T-helper 17 cell (primary cell): Measurements from ENCODE around the gene ADD3. TPM values are rescaled to one million over a fixed set of nuclear protein-coding genes. Genes with fewer than 3 reads are reported as not detected.

ENCODE experiments used
- ATAC-seq: fragments of 150-1000 bp; cut with Tn5 transposase; 2 replicates; pipeline ENCODE4 v1.10.0; 2021; ENCODE audit warnings: mild to moderate bottlenecking, moderate library complexity
- DNase-seq, 3 donors: peaks; one replicate each; pipeline versions ENCODE4 v3.0.0 to v3.0.0-alpha.2; 2020 to 2021
- H3K9me3 ChIP-seq: one replicate; pipeline ENCODE4 v1.7.0; 2013; ENCODE audit warnings: low read length, mild to moderate bottlenecking; ENCODE audit not compliant: control insufficient read depth, poor library complexity, severe bottlenecking
- H3K27ac Mint-ChIP-seq: one replicate; pipeline ENCODE4 v1.8.0; 2022; ENCODE audit warnings: mild to moderate bottlenecking, moderate library complexity, mixed read lengths
- H3K27me3 Mint-ChIP-seq: one replicate; pipeline ENCODE4 v1.8.0; 2022; ENCODE audit warnings: mixed read lengths
- H3K36me3 Mint-ChIP-seq: one replicate; pipeline ENCODE4 v1.8.0; 2022; ENCODE audit warnings: low read depth, mixed read lengths
- H3K4me1 Mint-ChIP-seq: one replicate; pipeline ENCODE4 v1.8.0; 2022; ENCODE audit warnings: mild to moderate bottlenecking, mixed read lengths
- H3K4me3 Mint-ChIP-seq: one replicate; pipeline ENCODE4 v1.8.0; 2022; ENCODE audit warnings: mild to moderate bottlenecking, moderate library complexity, mixed read lengths
- total RNA-seq, 4 donors: library from RNA in 2 of 4; stranded (reverse) in 2 of 4; gene quantifications; one replicate each; pipeline ENCODE4 v1.2.3 and lab custom pipeline; 2022 to 2026

The ADD3 gene
- total RNA-seq, 2 donors from 2014 or later = 343 to 351 TPM

DNA sequence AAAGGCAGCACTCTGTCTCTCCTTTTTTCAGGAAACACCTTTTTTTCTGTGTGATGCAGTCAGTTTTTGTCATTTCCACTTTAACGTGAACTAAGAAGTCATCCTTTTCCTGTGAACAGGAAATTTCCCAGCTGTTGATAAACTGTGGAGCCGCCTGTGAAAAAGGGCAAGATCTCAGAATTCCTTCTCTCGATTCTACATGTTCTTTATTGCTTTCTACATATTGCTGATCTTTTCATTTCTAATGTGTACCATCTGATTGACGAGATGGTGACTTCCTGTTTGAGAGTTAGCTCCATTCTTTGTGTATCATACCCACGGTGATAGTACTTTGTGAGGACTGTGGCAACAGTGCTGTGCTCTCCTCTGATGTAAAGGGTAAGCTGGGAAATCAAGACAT is 50.4 kb downstream of the ADD3 start:
- ATAC-seq = peak; percentile 75
- H3K4me1 Mint-ChIP-seq = peaks cover 55% of the 10 kb centered on the region
- no peak for DNase-seq
- H3K36me3 Mint-ChIP-seq = no peaks in the 10 kb centered on the region
- H3K27me3 Mint-ChIP-seq = no peaks in the 10 kb centered on the region
- peak overlapping the region; percentile 89 for H3K4me3 Mint-ChIP-seq
- H3K27ac Mint-ChIP-seq = peak overlapping the region; percentile 98
- H3K9me3 ChIP-seq = no peaks in the 10 kb centered on the region

- no peaks in the 10 kb centered on the region for H3K27me3 Mint-ChIP-seq
- H3K27ac Mint-ChIP-seq = peak overlapping the region; percentile 98
- DNase-seq = no peak
- H3K36me3 Mint-ChIP-seq = no peaks in the 10 kb centered on the region
- peaks cover 63% of the 10 kb centered on the region for H3K4me1 Mint-ChIP-seq
- ATAC-seq = peak; percentile 39
- H3K4me3 Mint-ChIP-seq = no peak overlapping the region
- no peaks in the 10 kb centered on the region for H3K9me3 ChIP-seq
Observed at GRCh38 chr10:110059925-110060324, 52.1 kb downstream of the ADD3 start.

- DNase-seq (no peak), ATAC-seq (no peak)
- Mint-ChIP-seq H3K27ac (peak overlapping the region; percentile 82), H3K36me3 (peaks cover 2% of the 10 kb centered on the region), H3K27me3 (no peaks in the 10 kb centered on the region), H3K4me3 (peak overlapping the region; percentile 42), H3K4me1 (peaks cover 62% of the 10 kb centered on the region)
- no peaks in the 10 kb centered on the region for H3K9me3 ChIP-seq
Observed at GRCh38 chr10:110061687-110062086, 53.9 kb downstream of the ADD3 start.

DNA sequence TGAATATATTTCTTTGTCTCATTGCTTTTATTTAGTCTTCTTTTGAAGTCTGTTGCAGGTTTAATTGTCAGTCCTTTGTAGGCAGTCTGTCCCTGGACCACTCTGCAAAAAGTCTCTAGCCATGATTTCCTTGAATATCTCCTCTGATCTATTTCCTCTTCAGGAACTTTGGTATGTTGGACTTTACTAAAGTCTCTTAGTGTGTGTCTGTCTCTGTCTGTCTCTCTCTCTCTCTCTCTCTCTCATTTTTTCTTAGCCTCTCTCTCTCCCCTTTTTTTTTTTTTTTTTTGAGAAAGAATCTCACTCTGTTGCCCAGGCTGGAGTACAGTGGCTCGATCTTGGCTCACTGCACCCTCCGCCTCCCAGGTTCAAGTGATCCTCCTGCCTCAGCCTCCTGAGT is 57.5 kb downstream of the ADD3 start:
- Mint-ChIP-seq H3K4me1 (peaks cover 65% of the 10 kb centered on the region), H3K4me3 (peak overlapping the region; percentile 32), H3K27ac (peak overlapping the region; percentile 98), H3K36me3 (peaks cover 5% of the 10 kb centered on the region), H3K27me3 (no peaks in the 10 kb centered on the region)
- DNase-seq = no peak
- no peak for ATAC-seq
- no peaks in the 10 kb centered on the region for H3K9me3 ChIP-seq

DNA sequence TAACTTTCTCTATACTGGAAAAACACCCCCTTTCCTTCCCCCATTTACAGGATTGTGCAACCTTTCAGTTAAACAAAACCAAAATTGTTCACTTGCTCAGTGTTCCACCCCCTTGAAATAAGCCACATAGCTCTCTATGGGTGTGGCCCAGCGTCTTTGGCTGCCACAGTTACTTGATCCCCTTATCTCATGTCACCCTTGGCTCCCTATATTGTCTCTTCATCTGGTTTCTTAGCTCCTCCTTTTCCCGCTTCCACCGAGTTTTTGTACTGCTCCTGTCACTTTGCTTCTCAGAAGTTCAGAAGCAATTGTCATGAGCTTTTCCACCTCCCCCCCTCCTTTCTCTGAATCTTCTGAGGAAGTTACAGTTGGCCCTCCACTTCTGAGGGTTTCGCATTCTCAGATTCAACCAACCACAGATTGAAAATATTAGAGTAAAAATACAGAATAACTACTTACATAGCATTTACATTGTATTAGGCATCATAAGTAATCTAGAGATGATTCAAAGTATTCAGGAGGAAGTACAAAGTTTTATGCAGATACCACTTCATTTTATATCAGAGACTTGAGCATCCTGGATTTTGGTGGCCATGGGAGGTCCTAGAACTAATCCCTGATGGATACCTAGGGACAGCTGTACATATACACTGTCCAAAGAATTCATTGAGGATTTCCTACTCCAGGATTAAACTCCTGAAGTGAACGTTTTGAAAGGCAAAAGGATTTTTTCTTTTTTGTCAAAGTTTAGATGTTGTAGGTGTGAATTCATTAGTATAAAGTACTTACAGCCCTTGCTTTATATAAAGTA is 60.4 kb downstream of the ADD3 start:
- peaks cover 57% of the 10 kb centered on the region for H3K4me1 Mint-ChIP-seq
- H3K27me3 Mint-ChIP-seq = no peaks in the 10 kb centered on the region
- DNase-seq = no peak
- H3K36me3 Mint-ChIP-seq = peaks cover 5% of the 10 kb centered on the region
- peak overlapping the region; percentile 98 for H3K27ac Mint-ChIP-seq
- peak overlapping the region; percentile 87 for H3K4me3 Mint-ChIP-seq
- H3K9me3 ChIP-seq = no peaks in the 10 kb centered on the region
- peak; percentile 78 for ATAC-seq

DNA sequence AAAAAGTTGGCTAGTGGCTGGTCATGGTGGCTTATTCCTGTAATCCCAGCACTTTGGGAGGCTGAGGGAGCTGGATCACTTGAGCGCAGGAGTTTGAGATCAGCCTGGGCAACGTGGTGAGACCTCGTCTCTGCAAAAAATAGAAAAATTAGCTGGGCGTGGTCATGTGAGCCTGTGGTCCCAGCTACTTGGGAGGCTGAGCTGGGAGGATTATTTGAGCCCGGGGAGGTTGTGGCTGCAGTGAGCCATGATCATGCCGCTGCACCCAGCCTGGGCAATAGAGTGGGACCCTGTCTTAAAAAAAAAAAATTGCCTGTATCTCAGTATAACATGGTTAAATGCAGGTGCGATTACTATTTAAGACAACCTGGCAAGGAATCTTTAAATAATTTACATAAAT is 61.0 kb downstream of the ADD3 start:
- ATAC-seq (no peak), DNase-seq (no peak)
- H3K36me3 Mint-ChIP-seq = peaks cover 5% of the 10 kb centered on the region
- H3K27ac Mint-ChIP-seq = peak overlapping the region; percentile 98
- H3K9me3 ChIP-seq = no peaks in the 10 kb centered on the region
- peak overlapping the region; percentile 87 for H3K4me3 Mint-ChIP-seq
- peaks cover 59% of the 10 kb centered on the region for H3K4me1 Mint-ChIP-seq
- H3K27me3 Mint-ChIP-seq = no peaks in the 10 kb centered on the region

DNA sequence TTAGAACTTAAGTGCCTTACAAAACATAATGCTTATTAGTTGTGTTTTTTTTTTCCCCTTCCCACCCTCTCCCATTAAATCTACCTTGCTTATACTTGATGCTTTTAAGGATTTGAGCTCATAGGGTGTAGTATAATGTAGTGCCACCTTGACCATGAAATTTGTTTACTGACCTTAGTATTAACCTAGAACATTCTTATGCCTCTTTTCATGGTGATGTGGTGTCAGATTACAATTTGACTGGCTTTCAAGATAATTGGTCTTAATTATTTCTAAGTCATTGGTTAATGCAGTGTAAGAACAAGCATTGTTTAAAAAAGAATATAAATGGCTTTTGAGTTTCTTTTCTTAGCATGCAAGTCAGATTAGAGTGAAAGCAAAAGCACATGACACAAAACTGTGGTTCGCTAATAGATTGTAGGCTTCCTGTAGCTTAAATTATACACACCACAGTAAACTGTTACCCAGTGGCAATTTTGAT is 61.8 kb downstream of the ADD3 start:
- Mint-ChIP-seq H3K27me3 (no peaks in the 10 kb centered on the region), H3K27ac (peak overlapping the region; percentile 98), H3K36me3 (peaks cover 5% of the 10 kb centered on the region), H3K4me1 (peaks cover 60% of the 10 kb centered on the region), H3K4me3 (peak overlapping the region; percentile 77)
- no peak for DNase-seq
- H3K9me3 ChIP-seq = no peaks in the 10 kb centered on the region
- ATAC-seq = peak; percentile 65

DNA sequence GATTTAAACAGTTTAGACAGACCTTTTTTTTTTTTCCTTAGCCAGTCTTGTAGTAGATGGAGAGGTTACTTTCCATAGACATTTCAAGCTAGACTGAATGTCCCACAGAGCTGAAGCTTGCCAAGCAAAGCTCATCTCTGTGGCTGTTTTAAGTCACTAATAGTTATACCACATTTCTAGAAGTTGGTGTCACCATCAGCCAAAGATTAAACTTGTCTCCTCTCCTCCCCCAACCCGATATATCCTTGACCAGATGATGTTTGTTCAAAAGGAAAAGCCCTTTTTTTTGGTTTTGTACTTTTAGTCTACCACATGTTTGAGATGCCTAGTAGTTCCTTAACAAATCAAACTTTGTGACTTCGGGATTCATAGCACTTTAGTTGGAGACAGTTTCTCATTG is 66.1 kb downstream of the ADD3 start:
- H3K4me1 Mint-ChIP-seq = peaks cover 60% of the 10 kb centered on the region
- no peaks in the 10 kb centered on the region for H3K36me3 Mint-ChIP-seq
- no peak for ATAC-seq

GRCh38 chr10:110074298-110074697 is 66.5 kb downstream of the ADD3 start:
- ATAC-seq (no peak), DNase-seq (no peak)
- Mint-ChIP-seq H3K4me1 (peaks cover 62% of the 10 kb centered on the region), H3K4me3 (peak overlapping the region; percentile 33), H3K27ac (peak overlapping the region; percentile 98), H3K27me3 (no peaks in the 10 kb centered on the region), H3K36me3 (no peaks in the 10 kb centered on the region)
- no peaks in the 10 kb centered on the region for H3K9me3 ChIP-seq

More for the DNA sequence above, 66.1 kb downstream of the ADD3 start:
- peak overlapping the region; percentile 33 for H3K4me3 Mint-ChIP-seq
- H3K9me3 ChIP-seq = no peaks in the 10 kb centered on the region
- no peaks in the 10 kb centered on the region for H3K27me3 Mint-ChIP-seq
- H3K27ac Mint-ChIP-seq = peak overlapping the region; percentile 98
- no peak for DNase-seq

DNA sequence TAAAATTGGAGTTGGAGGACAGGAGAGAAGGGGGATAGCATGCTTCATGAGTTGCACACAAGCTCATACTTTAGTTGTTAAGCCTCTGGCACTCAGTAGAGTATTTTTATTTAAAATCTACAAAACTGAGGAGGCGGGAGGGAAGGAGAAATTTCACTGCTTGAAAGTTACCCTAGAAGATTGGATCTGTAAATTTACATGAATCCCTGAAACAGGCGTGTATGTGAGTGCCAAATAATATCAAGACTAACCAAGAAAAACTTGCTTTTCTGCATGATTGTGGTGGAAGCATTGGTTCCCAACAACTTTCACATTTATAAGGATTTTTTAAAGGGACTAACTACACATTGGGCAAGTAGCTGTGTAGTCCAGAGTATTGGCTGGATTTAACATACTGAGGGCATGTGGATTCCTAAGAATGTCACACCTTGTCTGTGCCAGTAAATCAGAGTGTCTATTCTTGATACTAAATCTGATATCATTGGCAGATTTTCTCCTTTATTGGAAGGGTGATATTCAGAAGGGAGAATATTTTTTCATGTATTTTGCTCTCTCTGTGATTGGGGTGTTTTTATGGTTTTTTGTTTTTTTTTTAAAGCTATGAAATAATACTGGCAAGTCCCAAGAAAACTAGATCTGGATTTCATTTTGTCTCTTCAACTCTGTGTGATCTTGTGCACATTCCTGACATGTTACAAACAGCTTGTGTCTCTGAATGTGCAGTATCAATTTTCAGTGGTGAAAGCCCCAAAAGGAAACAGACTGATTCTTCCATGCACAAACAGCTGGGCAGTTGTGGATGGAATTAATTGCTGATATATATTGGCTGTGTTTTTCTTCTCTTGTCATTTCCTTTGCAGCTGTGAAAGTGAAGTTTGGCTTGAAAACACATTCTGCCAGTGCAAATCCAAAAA is 67.2 kb downstream of the ADD3 start:
- Mint-ChIP-seq H3K36me3 (no peaks in the 10 kb centered on the region), H3K27ac (peak overlapping the region; percentile 98), H3K4me3 (peak overlapping the region; percentile 69), H3K4me1 (peaks cover 61% of the 10 kb centered on the region), H3K27me3 (no peaks in the 10 kb centered on the region)
- H3K9me3 ChIP-seq = no peaks in the 10 kb centered on the region
- ATAC-seq (no peak), DNase-seq (no peak)

DNA sequence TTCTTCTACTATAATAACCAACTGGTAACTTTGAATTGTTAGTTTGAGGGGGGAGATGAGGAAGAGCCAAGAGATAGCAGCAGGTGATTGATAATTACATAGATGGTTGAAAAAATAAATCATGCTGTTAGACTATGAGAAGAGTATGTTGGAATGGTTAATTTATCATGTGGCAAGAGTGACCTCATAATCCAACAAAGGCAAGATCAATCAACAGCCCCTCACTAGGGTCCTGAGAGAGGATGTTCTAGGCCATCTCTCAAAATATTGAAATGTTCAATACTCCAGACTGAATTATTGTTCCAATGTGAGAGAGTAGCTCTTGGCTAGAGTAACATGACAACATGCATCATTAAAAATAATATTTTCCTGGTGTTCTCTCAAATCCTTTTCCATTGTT is 67.9 kb downstream of the ADD3 start:
- Mint-ChIP-seq H3K36me3 (no peaks in the 10 kb centered on the region), H3K27me3 (no peaks in the 10 kb centered on the region), H3K4me3 (peak overlapping the region; percentile 69), H3K4me1 (peaks cover 61% of the 10 kb centered on the region), H3K27ac (peak overlapping the region; percentile 98)
- no peak for ATAC-seq
- DNase-seq = no peak
- H3K9me3 ChIP-seq = no peaks in the 10 kb centered on the region

DNA sequence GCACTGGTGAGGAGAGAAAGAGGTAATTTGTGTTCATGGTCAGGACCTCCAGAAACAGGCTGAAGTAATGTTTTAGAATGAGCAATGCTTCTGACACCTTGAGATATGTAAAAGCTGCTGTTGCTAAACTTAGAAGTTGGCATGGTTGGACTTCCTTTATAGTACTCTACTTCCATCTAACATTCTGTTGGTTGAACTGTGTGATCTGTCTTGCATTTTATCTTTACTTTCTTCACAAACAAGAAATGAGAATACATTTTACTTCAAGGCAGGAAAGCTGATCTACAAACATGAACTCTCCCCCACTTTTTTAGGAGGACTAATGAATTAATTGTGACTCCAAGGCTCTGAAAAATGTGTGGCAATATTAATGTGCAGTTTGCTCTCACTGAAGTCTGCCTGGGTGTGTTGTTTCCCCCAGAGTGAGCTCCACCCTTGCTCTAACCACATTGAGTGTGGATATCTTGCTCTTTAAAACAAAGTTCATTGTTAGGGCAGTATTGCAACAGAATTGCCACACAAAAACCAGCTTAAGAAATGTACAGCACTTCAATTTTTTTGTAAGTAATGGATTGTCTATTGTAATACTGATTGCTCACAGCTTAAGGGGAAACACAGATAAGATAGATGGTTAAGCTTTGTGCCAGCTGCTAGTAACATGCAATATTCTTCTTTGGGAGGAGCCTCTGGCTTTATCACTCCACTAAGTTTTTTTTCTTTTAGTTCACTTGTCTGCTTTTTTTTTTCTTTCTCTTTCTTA is 69.0 kb downstream of the ADD3 start:
- ATAC-seq (peak; percentile 78), DNase-seq (no peak)
- no peaks in the 10 kb centered on the region for H3K27me3 Mint-ChIP-seq
- no peaks in the 10 kb centered on the region for H3K36me3 Mint-ChIP-seq
- H3K4me3 Mint-ChIP-seq = peak overlapping the region; percentile 93
- H3K4me1 Mint-ChIP-seq = peaks cover 64% of the 10 kb centered on the region
- peak overlapping the region; percentile 98 for H3K27ac Mint-ChIP-seq
- H3K9me3 ChIP-seq = no peaks in the 10 kb centered on the region
